Heart right ventricle (tissue), 16 donors: Measurements from ENCODE around the gene OAS1. TPM values are rescaled to one million over a fixed set of nuclear protein-coding genes. Genes with fewer than 3 reads are reported as not detected.

Experiments used
- ATAC-seq, 8 donors: fragments of 200-7000 bp; cut with Tn5 transposase; one replicate each; pipeline ENCODE4 v1.9.1; 2020; ENCODE audit warnings: mild to moderate bottlenecking in 8 of 8, moderate library complexity in 8 of 8, moderate number of reproducible peaks in 1 of 8
- DNase-seq, 2 donors: peaks; one replicate each; pipeline ENCODE4 v3.0.0-alpha.2; 2020
- H3K27ac ChIP-seq, 10 donors: fragments of 200-600 bp; sonication (generic) in 2 of 10; one replicate each; pipeline versions ENCODE4 v1.5.0 to v1.8.0; 2020 to 2022; ENCODE audit warnings: mild to moderate bottlenecking in 3 of 10
- H3K27me3 ChIP-seq, 7 donors: fragments of 200-600 bp; one replicate each; pipeline ENCODE4 v1.8.0; 2021 to 2022; ENCODE audit warnings: mild to moderate bottlenecking in 2 of 7
- H3K36me3 ChIP-seq, 9 donors: fragments of 200-600 bp; sonication (generic) in 1 of 9; one replicate each; pipeline versions ENCODE4 v1.5.0 to v1.8.0; 2020 to 2022; ENCODE audit warnings: mild to moderate bottlenecking in 2 of 9
- H3K4me1 ChIP-seq, 9 donors: fragments of 200-600 bp; sonication (generic) in 1 of 9; one replicate each; pipeline versions ENCODE4 v1.5.0 to v1.8.0; 2020 to 2022; ENCODE audit warnings: mild to moderate bottlenecking in 4 of 9
- H3K4me3 ChIP-seq, 10 donors: fragments of 200-600 bp; sonication (generic) in 2 of 10; one replicate each; pipeline versions ENCODE4 v1.5.0 to v1.8.0; 2020 to 2022; ENCODE audit warnings: mild to moderate bottlenecking in 7 of 10, moderate library complexity in 2 of 10
- H3K9me3 ChIP-seq, 11 donors: fragments of 200-600 bp in 10 of 11; sonication (generic) in 2 of 11; one replicate each; pipeline versions ENCODE4 v1.5.0 to v1.8.0; 2013 to 2022; ENCODE audit warnings: mild to moderate bottlenecking in 2 of 11, control low read depth in 1 of 11, moderate library complexity in 1 of 11
- CTCF ChIP-seq, 9 donors: fragments of 200-600 bp; sonication (generic) in 2 of 9; IDR thresholded peaks; one replicate each; pipeline versions ENCODE4 v1.5.0 to v1.8.0; 2021 to 2022; ENCODE audit warnings: antibody characterized with exemption in 9 of 9, mild to moderate bottlenecking in 5 of 9, moderate library complexity in 1 of 9
- WGBS, 2 donors: extraction: QIAGEN DNeasy Blood & Tissue Kit; methylation state at CpG; one replicate each; pipeline ENCODE4 v1.1.7; 2013; ENCODE audit warnings: inconsistent platforms in 1 of 2; 5-methylcytosine and 5-hydroxymethylcytosine counted together
- intact Hi-C, 10 donors: fragments of 100-400 bp; cut with DNase I; formaldehyde crosslinking; loops; one replicate each; pipeline versions ENCODE4 v1.11.1 to v1.14.2; 2022
- polyA plus RNA-seq, 2 donors: library from polyadenylated mRNA; stranded (reverse); fragments of 200-250 nt; gene quantifications; one replicate each; pipeline ENCODE4 v1.2.3, GENCODE V29; 2013
- total RNA-seq, 10 donors: library from RNA; stranded (reverse); fragmentation: NEBNext Ultra II Directional in 3 of 10; extraction: Animal tissue kit (Norgen Biotek cat#: 25700) in 3 of 10; gene quantifications; one replicate each; pipeline versions ENCODE4 v1.2.1 to v1.2.4, GENCODE V29; 2021 to 2023
- donor health status: Arrhythmogenic right ventricular cardiomyopathy.
- donor health status: ischemic (EF 13 %, LVEDD 7.1; RV severe dilation, severe dysfunction).
- donor health status: healthy with polysubstance abuse.
- donor health status: DM: no; HTN: yes; CAD: no.
- donor health status: DM: no; HTN: no; CAD: no.
- donor health status: ischemic (EF 25% LVEDD 6.9; RV normal size, moderate dysfunction).
- donor health status: ischemic (EF 25% LVEDD 5.7; RV mildly dilated, moderate dysfunction).
- donor health status: healthy.
- donor health status: DM: yes; HTN: yes; CAD: no.
- donor health status: Ischemic cardiomyopathy.
- donor health status: ischemic (EF 35%, LVEDD 5.7; RV mildly dilated, moderate dysfunction).
- donor health status: nonischemic (EF 11% LVEDD 7.7; RV severe dilation, severe dysfunction).
- donor health status: DM: yes; HTN: yes; CAD: no.
- donor health status: PGD.
- donor health status: ischemic (EF 29% LVEDD 5.4; RV normal size, mild dysfunction).
- donor health status: nonischemic (EF 23%, LVEDD 6.1; RV moderate dilation, normal function).

The OAS1 gene
- total and polyA plus RNA-seq, 12 donors = 4.1 to 20.3 (median 6.5) TPM

DNA sequence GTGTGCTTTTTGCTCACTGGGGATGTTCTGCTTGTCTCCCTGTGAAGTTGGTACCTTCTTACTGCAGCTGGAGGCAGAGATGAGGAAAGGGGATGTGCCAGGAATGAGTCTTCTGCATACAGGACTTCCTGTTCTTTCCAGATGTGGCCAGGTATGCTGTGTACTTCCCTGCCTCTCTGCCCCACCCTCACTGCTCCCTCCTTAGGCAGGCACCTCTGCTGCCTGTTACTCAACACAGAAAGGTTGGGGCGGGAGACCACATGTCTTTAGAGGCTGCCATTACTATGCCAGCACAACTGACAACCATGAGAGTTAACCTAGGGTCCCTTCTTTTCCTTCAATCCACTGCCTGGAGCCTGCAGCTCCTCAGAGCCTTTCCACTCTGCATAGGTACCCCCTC, 29.5 kb downstream of the OAS1 start:
- Histone ChIP-seq H3K27ac (peak overlapping the region in 1 of 10 donors; percentile 92), H3K4me1 (peaks cover 4 to 27% (median 14%) of the 10 kb centered on the region in 9 donors), H3K27me3 (peaks cover 0 to 4% (median 0%) of the 10 kb centered on the region in 7 donors), H3K36me3 (peaks cover 0 to 16% (median 0%) of the 10 kb centered on the region in 9 donors), H3K4me3 (no peak overlapping the region), H3K9me3 (peaks cover 0 to 5% (median 0%) of the 10 kb centered on the region in 11 donors)
- no peak for TF ChIP-seq CTCF (IDR thresholded peaks at IDR 0.05)
- 73 to 80% methylated on average over 1 of the region's 1 CpG for WGBS, 2 donors
- DNase-seq = no peak
- no peak for ATAC-seq
- intact Hi-C loops = no loop called here

- Histone ChIP-seq H3K4me1 (peaks cover 4 to 27% (median 14%) of the 10 kb centered on the region in 9 donors), H3K9me3 (peaks cover 0 to 5% (median 0%) of the 10 kb centered on the region in 11 donors), H3K27me3 (peaks cover 0 to 4% (median 0%) of the 10 kb centered on the region in 7 donors), H3K36me3 (peaks cover 0 to 19% (median 0%) of the 10 kb centered on the region in 9 donors), H3K27ac (peak overlapping the region in 4 of 10 donors; percentile 80 to 92 (median 86)), H3K4me3 (no peak overlapping the region)
- DNase-seq (no peak), ATAC-seq (no peak)
- intact Hi-C loops = loop anchor here in 1 of 10 donors (1.0 kb wide), 1 partner anchor 30 kb away; no protein-coding TSS in a partner anchor
- no peak for TF ChIP-seq CTCF (IDR thresholded peaks at IDR 0.05)
- WGBS, 2 donors = 50 to 54% methylated on average over 2 of the region's 2 CpGs
Observed at GRCh38 chr12:112936927-112937326, 30.2 kb downstream of the OAS1 start.

DNA sequence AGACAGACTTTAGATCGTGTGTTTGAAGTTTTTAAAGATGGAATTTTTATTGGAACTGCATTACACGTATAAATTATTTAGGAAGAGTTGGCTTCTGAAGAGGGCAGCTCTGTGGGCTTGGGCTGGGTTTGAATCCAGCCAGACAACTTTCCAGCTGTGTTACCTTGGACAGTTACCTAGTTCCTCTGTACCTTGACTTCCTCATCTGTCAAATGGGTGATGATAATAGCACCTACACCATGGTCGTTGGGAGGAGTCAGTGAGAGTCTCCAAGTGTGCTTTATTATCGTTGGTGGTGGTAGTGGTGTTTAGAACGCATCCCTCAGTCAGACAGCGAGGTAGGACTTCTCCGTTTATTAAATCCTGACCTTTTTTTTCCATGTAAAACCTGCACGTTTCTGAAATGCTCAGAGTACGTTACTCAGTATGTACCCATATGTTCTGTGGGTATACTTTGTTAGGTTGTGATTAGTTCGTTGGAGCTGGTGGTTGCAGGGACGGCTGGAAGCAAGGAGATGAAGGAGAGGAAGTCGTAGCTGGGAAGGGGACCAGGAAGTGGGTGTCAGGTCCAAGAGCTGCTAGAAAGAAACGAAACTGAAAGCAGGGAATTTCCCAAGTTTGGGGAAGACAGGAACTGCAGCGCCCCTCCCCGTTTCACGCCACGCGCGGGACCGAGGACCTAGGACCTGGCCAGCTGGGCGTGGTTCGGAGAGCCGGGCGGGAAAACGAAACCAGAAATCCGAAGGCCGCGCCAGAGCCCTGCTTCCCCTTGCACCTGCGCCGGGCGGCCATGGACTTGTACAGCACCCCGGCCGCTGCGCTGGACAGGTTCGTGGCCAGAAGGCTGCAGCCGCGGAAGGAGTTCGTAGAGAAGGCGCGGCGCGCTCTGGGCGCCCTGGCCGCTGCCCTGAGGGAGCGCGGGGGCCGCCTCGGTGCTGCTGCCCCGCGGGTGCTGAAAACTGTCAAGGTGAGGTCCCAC, 31.3 kb downstream of the OAS1 start, which contains the start of gene OAS3:
OAS3 (plus strand) TSS at position 734 of the 979 bp plus-strand sequence; CDS start at position 791, 57 bp downstream.
- peaks cover 4 to 27% (median 14%) of the 10 kb centered on the region in 9 donors for H3K4me1 ChIP-seq
- H3K27me3 ChIP-seq = peaks cover 0 to 4% (median 0%) of the 10 kb centered on the region in 7 donors
- peaks cover 0 to 5% (median 0%) of the 10 kb centered on the region in 11 donors for H3K9me3 ChIP-seq
- H3K36me3 ChIP-seq = peaks cover 0 to 22% (median 0%) of the 10 kb centered on the region in 9 donors
- ATAC-seq = peak; percentile 92 to 98 (median 96)
- intact Hi-C loops = loop anchor here in 1 of 10 donors (1.0 to 2.0 kb wide), 2 partner anchors 31 to 41 kb away; partner anchors contain the start of gene OAS2
- 8 to 10% methylated on average over 50 of the region's 50 CpGs for WGBS, 2 donors
- H3K4me3 ChIP-seq = peak within 1 kb of the TSS; percentile 53 to 88 (median 66)
- peak within 1 kb of the TSS; percentile 67 to 92 (median 81) for H3K27ac ChIP-seq
- peak; percentile 88 to 92 for DNase-seq
- no peak for TF ChIP-seq CTCF (IDR thresholded peaks at IDR 0.05)

- H3K27me3 ChIP-seq = peaks cover 0 to 6% (median 0%) of the 10 kb centered on the region in 7 donors
- H3K9me3 ChIP-seq = peaks cover 0 to 5% (median 0%) of the 10 kb centered on the region in 11 donors
- no peak for DNase-seq
- intact Hi-C loops = loop anchor here in 1 of 10 donors (2.0 kb wide), 1 partner anchor 40 kb away; the partner anchor contains the start of gene OAS2
- 24 to 26% methylated on average over 11 of the region's 11 CpGs for WGBS, 2 donors
- peaks cover 4 to 27% (median 14%) of the 10 kb centered on the region in 9 donors for H3K4me1 ChIP-seq
- peak overlapping the region; percentile 67 to 92 (median 81) for H3K27ac ChIP-seq
- H3K36me3 ChIP-seq = peaks cover 0 to 29% (median 5%) of the 10 kb centered on the region in 9 donors
- peak overlapping the region; percentile 53 to 88 (median 66) for H3K4me3 ChIP-seq
- no peak for ATAC-seq
- no peak for TF ChIP-seq CTCF (IDR thresholded peaks at IDR 0.05)
Observed at GRCh38 chr12:112938751-112939150, 32.0 kb downstream of the OAS1 start.
